ENCODE results near the gene KCNK15. TPM values are rescaled to one million over a fixed set of nuclear protein-coding genes. Genes with fewer than 3 reads are reported as not detected.

Gene KCNK15
- total and polyA plus RNA-seq, 3 donors from 2014 or later = 4.4 to 23.4 (median 16.9) TPM

DNA sequence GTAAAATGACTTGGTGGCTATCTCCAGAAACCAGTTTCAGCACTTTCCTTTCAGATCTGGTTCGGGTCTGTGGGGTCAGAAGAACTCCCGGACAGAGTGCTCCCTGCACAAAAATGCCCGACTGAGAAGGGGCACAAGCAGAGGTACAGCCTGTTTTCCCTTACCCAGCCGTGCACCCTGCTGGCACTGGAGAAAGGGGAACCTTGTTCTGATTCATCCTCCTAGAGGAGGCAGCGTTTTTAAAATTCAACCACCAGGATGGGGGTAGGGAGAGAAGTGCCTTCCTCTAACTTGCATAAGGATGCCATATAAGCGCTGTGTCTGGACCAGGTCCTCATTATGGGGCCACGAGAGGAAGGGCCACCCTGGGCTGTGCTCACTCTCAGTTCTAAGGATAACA is 47.1 kb downstream of the KCNK15 start:
- Histone ChIP-seq H3K4me3 (no peak overlapping the region), H3K9me3 (no peaks in the 10 kb centered on the region), H3K27me3 (no peaks in the 10 kb centered on the region), H3K4me1 (peaks cover 5% of the 10 kb centered on the region), H3K27ac (no peak overlapping the region), H3K36me3 (ENCODE audit: low read depth, missing control alignments) (no peaks in the 10 kb centered on the region)
- TF ChIP-seq, protein P1, sequence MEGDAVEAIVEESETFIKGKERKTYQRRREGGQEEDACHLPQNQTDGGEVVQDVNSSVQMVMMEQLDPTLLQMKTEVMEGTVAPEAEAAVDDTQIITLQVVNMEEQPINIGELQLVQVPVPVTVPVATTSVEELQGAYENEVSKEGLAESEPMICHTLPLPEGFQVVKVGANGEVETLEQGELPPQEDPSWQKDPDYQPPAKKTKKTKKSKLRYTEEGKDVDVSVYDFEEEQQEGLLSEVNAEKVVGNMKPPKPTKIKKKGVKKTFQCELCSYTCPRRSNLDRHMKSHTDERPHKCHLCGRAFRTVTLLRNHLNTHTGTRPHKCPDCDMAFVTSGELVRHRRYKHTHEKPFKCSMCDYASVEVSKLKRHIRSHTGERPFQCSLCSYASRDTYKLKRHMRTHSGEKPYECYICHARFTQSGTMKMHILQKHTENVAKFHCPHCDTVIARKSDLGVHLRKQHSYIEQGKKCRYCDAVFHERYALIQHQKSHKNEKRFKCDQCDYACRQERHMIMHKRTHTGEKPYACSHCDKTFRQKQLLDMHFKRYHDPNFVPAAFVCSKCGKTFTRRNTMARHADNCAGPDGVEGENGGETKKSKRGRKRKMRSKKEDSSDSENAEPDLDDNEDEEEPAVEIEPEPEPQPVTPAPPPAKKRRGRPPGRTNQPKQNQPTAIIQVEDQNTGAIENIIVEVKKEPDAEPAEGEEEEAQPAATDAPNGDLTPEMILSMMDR (IDR thresholded peaks at IDR 0.05) = no peak
- TF ChIP-seq POLR2A (IDR thresholded peaks at IDR 0.05) = no peak
- WGBS, 2 donors = 66 to 70% methylated on average over 7 of the region's 7 CpGs
- intact Hi-C loops (cut with DNase I; ENCODE audit: low total_unique reads) = no loop called here
- DNase-seq = no peak

DNA sequence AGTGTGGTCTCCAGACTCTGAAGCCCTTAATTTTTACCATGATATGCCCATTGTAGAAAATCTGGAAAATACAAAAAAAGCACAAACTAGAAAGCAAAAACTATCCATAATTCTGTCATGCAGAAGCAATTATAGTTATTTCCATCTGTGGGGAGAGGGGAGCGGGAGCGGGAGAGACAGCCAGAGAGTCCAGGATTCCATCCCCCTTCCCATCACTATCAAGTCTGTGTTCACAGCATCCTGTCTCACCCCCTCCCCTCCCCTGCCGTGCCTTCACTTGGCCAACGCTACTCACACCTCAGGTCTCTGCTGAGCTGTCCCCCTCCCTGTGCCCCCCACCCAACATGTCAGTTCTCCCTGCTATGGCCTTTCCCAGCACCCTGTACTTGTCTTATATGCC is 50.2 kb downstream of the KCNK15 start:
- TF ChIP-seq POLR2A (IDR thresholded peaks at IDR 0.05) = no peak
- TF ChIP-seq, protein P1 (IDR thresholded peaks at IDR 0.05) = no peak
- WGBS, 2 donors = 69 to 75% methylated on average over 4 of the region's 4 CpGs
- no peaks in the 10 kb centered on the region for H3K36me3 ChIP-seq (ENCODE audit: low read depth, missing control alignments)
- H3K4me3 ChIP-seq = no peak overlapping the region
- no peak overlapping the region for H3K27ac ChIP-seq
- intact Hi-C loops (cut with DNase I; ENCODE audit: low total_unique reads) = no loop called here
- no peaks in the 10 kb centered on the region for H3K4me1 ChIP-seq
- no peaks in the 10 kb centered on the region for H3K9me3 ChIP-seq
- DNase-seq = no peak
- H3K27me3 ChIP-seq = no peaks in the 10 kb centered on the region

DNA sequence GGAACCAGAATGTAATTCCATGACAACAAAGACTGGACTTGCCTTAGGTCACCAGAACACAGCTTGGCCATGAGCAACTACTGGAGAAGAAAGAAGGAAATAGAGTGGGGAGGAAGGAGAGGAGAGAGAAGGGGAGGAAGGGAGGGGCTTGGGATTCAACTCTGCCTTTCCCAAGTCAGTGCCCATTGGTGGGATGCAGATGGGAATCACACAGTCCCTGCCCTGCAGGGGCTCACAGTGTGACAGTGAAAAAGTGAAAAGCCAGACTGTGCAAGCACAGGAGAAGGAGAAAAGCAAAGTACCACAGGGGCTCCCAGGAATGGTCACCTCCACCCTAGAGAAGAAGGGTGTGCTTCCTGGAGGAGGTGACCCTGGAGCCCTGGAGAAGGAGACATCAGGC is 50.6 kb downstream of the KCNK15 start:
- intact Hi-C loops (cut with DNase I; ENCODE audit: low total_unique reads) = no loop called here
- no peaks in the 10 kb centered on the region for H3K9me3 ChIP-seq
- no peak for DNase-seq

DNA sequence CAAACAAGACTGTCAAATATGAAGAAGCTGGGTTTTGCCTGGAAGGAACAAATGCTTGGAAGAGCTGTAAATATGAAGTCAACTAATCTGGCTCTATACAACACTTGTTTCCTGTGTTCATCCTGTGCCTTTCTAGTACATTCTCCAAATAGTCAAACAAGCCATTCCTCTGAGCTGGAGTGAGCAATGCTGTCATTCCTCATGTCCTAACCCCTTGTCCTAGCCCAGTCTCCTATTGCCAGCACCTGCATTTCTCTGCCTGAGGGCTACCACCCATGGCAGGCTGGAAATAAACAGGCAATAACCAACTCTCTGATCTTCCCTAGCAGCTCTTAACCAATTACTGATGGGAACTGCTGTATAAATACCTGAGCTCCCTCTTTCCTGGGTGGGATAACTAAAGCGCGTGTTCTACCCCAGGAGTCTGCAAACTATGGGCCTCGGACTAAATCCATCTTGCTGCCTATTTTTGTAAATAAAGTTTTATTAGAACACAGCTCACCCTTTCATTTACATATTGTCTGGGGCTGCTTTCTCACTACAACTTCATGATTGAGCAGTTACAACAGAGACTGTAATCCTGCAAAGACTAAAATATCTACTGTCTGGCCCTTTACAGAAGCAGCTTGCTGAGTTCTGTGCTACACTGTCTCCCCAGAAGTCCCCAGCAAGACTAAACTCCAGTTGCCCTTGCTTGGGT is 51.2 kb downstream of the KCNK15 start:
- no peak for DNase-seq
- H3K9me3 ChIP-seq = no peaks in the 10 kb centered on the region
- TF ChIP-seq POLR2A (IDR thresholded peaks at IDR 0.05) = no peak
- TF ChIP-seq, protein P1 (IDR thresholded peaks at IDR 0.05) = no peak
- H3K36me3 ChIP-seq (ENCODE audit: low read depth, missing control alignments) = no peaks in the 10 kb centered on the region
- H3K4me3 ChIP-seq = no peak overlapping the region
- H3K27me3 ChIP-seq = no peaks in the 10 kb centered on the region
- 93 to 98% methylated on average over 3 of the region's 3 CpGs for WGBS, 2 donors
- no peaks in the 10 kb centered on the region for H3K4me1 ChIP-seq
- intact Hi-C loops (cut with DNase I; ENCODE audit: low total_unique reads) = no loop called here
- no peak overlapping the region for H3K27ac ChIP-seq

More for the DNA sequence above, 50.6 kb downstream of the KCNK15 start:
- Histone ChIP-seq H3K4me1 (no peaks in the 10 kb centered on the region), H3K36me3 (ENCODE audit: low read depth, missing control alignments) (no peaks in the 10 kb centered on the region), H3K27ac (no peak overlapping the region), H3K27me3 (no peaks in the 10 kb centered on the region), H3K4me3 (no peak overlapping the region)
- TF ChIP-seq, protein P1 (IDR thresholded peaks at IDR 0.05) = no peak

DNA sequence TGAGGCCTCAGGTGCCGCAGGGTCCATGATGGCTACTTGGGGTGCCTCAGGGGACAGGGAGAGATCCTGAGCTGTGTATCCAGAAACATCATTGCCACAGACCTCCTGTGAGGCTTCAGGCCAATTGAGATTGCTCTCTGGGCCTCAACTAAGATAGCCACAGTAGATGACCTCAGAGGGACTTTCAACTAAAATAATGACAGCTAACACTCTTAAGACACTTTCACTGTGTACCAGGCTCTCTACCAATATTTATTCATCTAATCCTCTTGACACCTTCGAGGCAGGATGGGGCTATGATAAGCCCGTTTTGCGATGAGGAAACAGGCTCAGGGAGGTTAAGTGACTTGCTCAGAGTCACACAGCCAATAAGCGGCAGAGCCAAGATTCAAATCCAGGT is 54.0 kb downstream of the KCNK15 start:
- H3K4me3 ChIP-seq = no peak overlapping the region
- no peaks in the 10 kb centered on the region for H3K36me3 ChIP-seq (ENCODE audit: low read depth, missing control alignments)
- no peak overlapping the region for H3K27ac ChIP-seq
- intact Hi-C loops (cut with DNase I; ENCODE audit: low total_unique reads) = no loop called here
- 71 to 79% methylated on average over 5 of the region's 5 CpGs for WGBS, 2 donors
- no peaks in the 10 kb centered on the region for H3K27me3 ChIP-seq
- no peak for DNase-seq
- no peaks in the 10 kb centered on the region for H3K9me3 ChIP-seq
- H3K4me1 ChIP-seq = peaks cover 13% of the 10 kb centered on the region
- TF ChIP-seq POLR2A (IDR thresholded peaks at IDR 0.05) = no peak
- TF ChIP-seq, protein P1 (IDR thresholded peaks at IDR 0.05) = no peak

All from testis (tissue), 3 donors.